ENCODE measurements around the gene CCDC50.

CCDC50 gene

DNA sequence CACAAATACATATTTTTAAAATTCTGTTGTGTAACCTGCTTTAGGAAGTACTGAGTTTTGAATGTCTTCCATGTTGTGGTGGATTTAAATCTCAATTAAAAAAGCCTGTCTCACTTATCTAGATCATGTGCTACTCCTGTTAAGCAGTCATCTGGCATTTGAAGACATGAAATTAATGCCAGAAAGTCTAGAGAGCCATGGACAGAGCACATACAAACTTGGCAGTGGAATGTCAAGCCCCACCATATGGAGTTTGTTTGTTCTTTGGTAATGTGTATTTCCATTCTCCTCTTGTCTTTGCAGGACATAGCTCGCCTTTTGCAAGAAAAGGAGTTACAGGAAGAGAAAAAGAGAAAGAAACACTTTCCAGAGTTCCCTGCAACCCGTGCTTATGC, 40.4 kb downstream of the CCDC50 start:
- Histone ChIP-seq H2BK12ac (ENCODE audit: low read length) (no peak overlapping the region), H2AFZ (ENCODE audit: low read length) (no peak overlapping the region), H3K4me3 (ENCODE audit: low read length in 2 of 2) (no peak overlapping the region), H2BK120ac (ENCODE audit: low read depth, low read length) (no peak overlapping the region), H4K91ac (ENCODE audit: low read depth, low read length, poor library complexity) (no peak overlapping the region), H3K14ac (ENCODE audit: low read length) (no peak overlapping the region), H3K18ac (ENCODE audit: low read length) (no peak overlapping the region), H3K4me2 (ENCODE audit: insufficient read depth, low read length, poor library complexity, severe bottlenecking) (no peak overlapping the region), H4K8ac (ENCODE audit: low read depth, low read length) (no peak overlapping the region), H3K27ac (replicated peaks; ENCODE audit: low read length) (no peak overlapping the region), H2AK5ac (ENCODE audit: low read depth, low read length) (no peak overlapping the region), H3K79me1 (ENCODE audit: low read depth, low read length) (peaks cover 2% of the 10 kb centered on the region), H3K9me3 (replicated peaks in 1 of 2; ENCODE audit: control insufficient read depth in 2 of 2, insufficient read depth in 1 of 2, low read depth in 1 of 2, low read length in 2 of 2) (no peaks in the 10 kb centered on the region), H3K9ac (ENCODE audit: low read depth, low read length, poor library complexity) (no peak overlapping the region), H3K23ac (ENCODE audit: low read depth, low read length, poor library complexity) (no peak overlapping the region), H3K36me3 (replicated peaks in 1 of 2; ENCODE audit: control insufficient read depth in 2 of 2, insufficient read depth in 2 of 2, low read length in 2 of 2) (peaks cover 0 to 94% of the 10 kb centered on the region in 2 donors), H3K4ac (ENCODE audit: low read length) (no peak overlapping the region), H3K4me1 (ENCODE audit: control insufficient read depth in 2 of 2, insufficient read depth in 1 of 2, low read depth in 1 of 2, low read length in 2 of 2) (no peaks in the 10 kb centered on the region), H2BK15ac (ENCODE audit: low read length) (no peak overlapping the region), H3K27me3 (ENCODE audit: control insufficient read depth in 3 of 3, insufficient read depth in 3 of 3, low read depth in 1 of 3, low read length in 3 of 3) (no peaks in the 10 kb centered on the region), H2BK5ac (ENCODE audit: low read length) (no peak overlapping the region)
- no CpG with 5 or more reads among the region's 2 CpGs for WGBS, 2 donors (ENCODE audit: extremely low coverage in 2 of 2, insufficient read length in 2 of 2, insufficient replicate concordance in 1 of 2)
- DNase-seq (ENCODE audit: low spot score) = no peak

DNA sequence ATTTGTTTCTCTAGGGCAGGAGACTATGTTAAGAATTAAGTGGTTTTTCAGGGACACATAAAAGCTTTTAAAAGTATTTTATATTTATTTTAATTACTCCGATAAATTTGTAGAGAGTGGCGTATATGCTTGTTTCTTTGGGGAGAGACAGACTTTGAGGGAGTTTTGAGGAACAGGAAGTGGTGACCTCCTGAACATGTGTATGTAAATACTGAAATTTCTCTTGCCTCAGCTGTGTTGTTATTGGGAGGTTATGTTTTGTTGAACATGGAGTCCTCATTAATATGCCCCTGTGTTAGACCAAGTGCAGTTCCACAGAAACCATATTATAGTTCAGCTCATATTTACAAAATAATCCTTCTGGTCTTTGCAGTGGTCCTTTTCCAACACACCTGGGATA, 42.9 kb downstream of the CCDC50 start:
- no peak for DNase-seq (ENCODE audit: low spot score)
- H3K36me3 ChIP-seq (replicated peaks in 1 of 2; ENCODE audit: control insufficient read depth in 2 of 2, insufficient read depth in 2 of 2, low read length in 2 of 2) = peaks cover 6 to 93% of the 10 kb centered on the region in 2 donors
- no CpG with 5 or more reads among the region's 2 CpGs for WGBS, 2 donors (ENCODE audit: extremely low coverage in 2 of 2, insufficient read length in 2 of 2, insufficient replicate concordance in 1 of 2)

GRCh38 chr3:191373327-191373726, 44.1 kb downstream of the CCDC50 start:
- H3K4ac ChIP-seq (ENCODE audit: low read length) = no peak overlapping the region
- no peak overlapping the region for H2AK5ac ChIP-seq (ENCODE audit: low read depth, low read length)
- H3K4me3 ChIP-seq (ENCODE audit: low read length in 2 of 2) = no peak overlapping the region
- no peak overlapping the region for H2BK12ac ChIP-seq (ENCODE audit: low read length)
- H3K18ac ChIP-seq (ENCODE audit: low read length) = no peak overlapping the region
- H3K14ac ChIP-seq (ENCODE audit: low read length) = no peak overlapping the region
- H3K79me1 ChIP-seq (ENCODE audit: low read depth, low read length) = no peaks in the 10 kb centered on the region
- no peaks in the 10 kb centered on the region for H3K27me3 ChIP-seq (ENCODE audit: control insufficient read depth in 3 of 3, insufficient read depth in 3 of 3, low read depth in 1 of 3, low read length in 3 of 3)
- no peak overlapping the region for H4K8ac ChIP-seq (ENCODE audit: low read depth, low read length)
- no peak overlapping the region for H2BK120ac ChIP-seq (ENCODE audit: low read depth, low read length)
- no peak overlapping the region for H3K27ac ChIP-seq (replicated peaks; ENCODE audit: low read length)
- no CpG with 5 or more reads among the region's 4 CpGs for WGBS, 2 donors (ENCODE audit: extremely low coverage in 2 of 2, insufficient read length in 2 of 2, insufficient replicate concordance in 1 of 2)
- peaks cover 6 to 86% of the 10 kb centered on the region in 2 donors for H3K36me3 ChIP-seq (replicated peaks in 1 of 2; ENCODE audit: control insufficient read depth in 2 of 2, insufficient read depth in 2 of 2, low read length in 2 of 2)
- H3K23ac ChIP-seq (ENCODE audit: low read depth, low read length, poor library complexity) = no peak overlapping the region
- no peaks in the 10 kb centered on the region for H3K9me3 ChIP-seq (replicated peaks in 1 of 2; ENCODE audit: control insufficient read depth in 2 of 2, insufficient read depth in 1 of 2, low read depth in 1 of 2, low read length in 2 of 2)
- DNase-seq (ENCODE audit: low spot score) = no peak
- H3K9ac ChIP-seq (ENCODE audit: low read depth, low read length, poor library complexity) = no peak overlapping the region
- no peak overlapping the region for H2BK15ac ChIP-seq (ENCODE audit: low read length)
- no peak overlapping the region for H3K4me2 ChIP-seq (ENCODE audit: insufficient read depth, low read length, poor library complexity, severe bottlenecking)
- no peak overlapping the region for H2BK5ac ChIP-seq (ENCODE audit: low read length)
- H2AFZ ChIP-seq (ENCODE audit: low read length) = no peak overlapping the region
- H3K4me1 ChIP-seq (ENCODE audit: control insufficient read depth in 2 of 2, insufficient read depth in 1 of 2, low read depth in 1 of 2, low read length in 2 of 2) = no peaks in the 10 kb centered on the region
- H4K91ac ChIP-seq (ENCODE audit: low read depth, low read length, poor library complexity) = no peak overlapping the region

More for the DNA sequence above, 42.9 kb downstream of the CCDC50 start:
- no peak overlapping the region for H2BK5ac ChIP-seq (ENCODE audit: low read length)
- H3K27ac ChIP-seq (replicated peaks; ENCODE audit: low read length) = no peak overlapping the region
- no peak overlapping the region for H3K4ac ChIP-seq (ENCODE audit: low read length)
- no peak overlapping the region for H4K91ac ChIP-seq (ENCODE audit: low read depth, low read length, poor library complexity)
- H3K4me1 ChIP-seq (ENCODE audit: control insufficient read depth in 2 of 2, insufficient read depth in 1 of 2, low read depth in 1 of 2, low read length in 2 of 2) = no peaks in the 10 kb centered on the region
- H2AK5ac ChIP-seq (ENCODE audit: low read depth, low read length) = no peak overlapping the region
- H3K18ac ChIP-seq (ENCODE audit: low read length) = no peak overlapping the region
- no peak overlapping the region for H2BK15ac ChIP-seq (ENCODE audit: low read length)
- H3K14ac ChIP-seq (ENCODE audit: low read length) = no peak overlapping the region
- H3K9me3 ChIP-seq (replicated peaks in 1 of 2; ENCODE audit: control insufficient read depth in 2 of 2, insufficient read depth in 1 of 2, low read depth in 1 of 2, low read length in 2 of 2) = no peaks in the 10 kb centered on the region
- no peak overlapping the region for H3K9ac ChIP-seq (ENCODE audit: low read depth, low read length, poor library complexity)
- no peak overlapping the region for H2BK12ac ChIP-seq (ENCODE audit: low read length)
- no peak overlapping the region for H3K4me2 ChIP-seq (ENCODE audit: insufficient read depth, low read length, poor library complexity, severe bottlenecking)
- no peak overlapping the region for H2AFZ ChIP-seq (ENCODE audit: low read length)
- H3K4me3 ChIP-seq (ENCODE audit: low read length in 2 of 2) = no peak overlapping the region
- no peaks in the 10 kb centered on the region for H3K79me1 ChIP-seq (ENCODE audit: low read depth, low read length)
- no peaks in the 10 kb centered on the region for H3K27me3 ChIP-seq (ENCODE audit: control insufficient read depth in 3 of 3, insufficient read depth in 3 of 3, low read depth in 1 of 3, low read length in 3 of 3)
- H2BK120ac ChIP-seq (ENCODE audit: low read depth, low read length) = no peak overlapping the region
- H3K23ac ChIP-seq (ENCODE audit: low read depth, low read length, poor library complexity) = no peak overlapping the region
- H4K8ac ChIP-seq (ENCODE audit: low read depth, low read length) = no peak overlapping the region

- Histone ChIP-seq H4K8ac (ENCODE audit: low read depth, low read length) (no peak overlapping the region), H3K4me2 (ENCODE audit: insufficient read depth, low read length, poor library complexity, severe bottlenecking) (no peak overlapping the region), H3K4me1 (ENCODE audit: control insufficient read depth in 2 of 2, insufficient read depth in 1 of 2, low read depth in 1 of 2, low read length in 2 of 2) (no peaks in the 10 kb centered on the region), H3K18ac (ENCODE audit: low read length) (no peak overlapping the region), H2BK120ac (ENCODE audit: low read depth, low read length) (no peak overlapping the region), H4K91ac (ENCODE audit: low read depth, low read length, poor library complexity) (no peak overlapping the region), H2BK12ac (ENCODE audit: low read length) (no peak overlapping the region), H3K9ac (ENCODE audit: low read depth, low read length, poor library complexity) (no peak overlapping the region), H2AFZ (ENCODE audit: low read length) (no peak overlapping the region), H3K4ac (ENCODE audit: low read length) (no peak overlapping the region), H3K9me3 (replicated peaks in 1 of 2; ENCODE audit: control insufficient read depth in 2 of 2, insufficient read depth in 1 of 2, low read depth in 1 of 2, low read length in 2 of 2) (peaks cover 0 to 3% of the 10 kb centered on the region in 2 donors), H2AK5ac (ENCODE audit: low read depth, low read length) (no peak overlapping the region), H3K27ac (replicated peaks; ENCODE audit: low read length) (no peak overlapping the region), H3K27me3 (ENCODE audit: control insufficient read depth in 3 of 3, insufficient read depth in 3 of 3, low read depth in 1 of 3, low read length in 3 of 3) (no peaks in the 10 kb centered on the region), H3K14ac (ENCODE audit: low read length) (no peak overlapping the region), H3K23ac (ENCODE audit: low read depth, low read length, poor library complexity) (no peak overlapping the region), H2BK5ac (ENCODE audit: low read length) (no peak overlapping the region), H3K36me3 (replicated peaks in 1 of 2; ENCODE audit: control insufficient read depth in 2 of 2, insufficient read depth in 2 of 2, low read length in 2 of 2) (peaks cover 7 to 84% of the 10 kb centered on the region in 2 donors), H2BK15ac (ENCODE audit: low read length) (no peak overlapping the region), H3K79me1 (ENCODE audit: low read depth, low read length) (no peaks in the 10 kb centered on the region), H3K4me3 (ENCODE audit: low read length in 2 of 2) (no peak overlapping the region)
- no peak for DNase-seq (ENCODE audit: low spot score)
- no CpG with 5 or more reads among the region's 7 CpGs for WGBS, 2 donors (ENCODE audit: extremely low coverage in 2 of 2, insufficient read length in 2 of 2, insufficient replicate concordance in 1 of 2)
These were observed 47.4 kb downstream of the CCDC50 start for GRCh38 chr3:191376516-191377141.

Data from neuronal stem cell (in vitro differentiated cells).